Measurements from ENCODE around the gene GIT2. TPM values are rescaled to one million over a fixed set of nuclear protein-coding genes. Genes with fewer than 3 reads are reported as not detected.

The GIT2 gene
- total and polyA plus RNA-seq, 2 of the 13 experiments (the other 11 are each of a cell fraction or from before 2014, with no cell fraction given), result 18.4 to 19.8 TPM

DNA sequence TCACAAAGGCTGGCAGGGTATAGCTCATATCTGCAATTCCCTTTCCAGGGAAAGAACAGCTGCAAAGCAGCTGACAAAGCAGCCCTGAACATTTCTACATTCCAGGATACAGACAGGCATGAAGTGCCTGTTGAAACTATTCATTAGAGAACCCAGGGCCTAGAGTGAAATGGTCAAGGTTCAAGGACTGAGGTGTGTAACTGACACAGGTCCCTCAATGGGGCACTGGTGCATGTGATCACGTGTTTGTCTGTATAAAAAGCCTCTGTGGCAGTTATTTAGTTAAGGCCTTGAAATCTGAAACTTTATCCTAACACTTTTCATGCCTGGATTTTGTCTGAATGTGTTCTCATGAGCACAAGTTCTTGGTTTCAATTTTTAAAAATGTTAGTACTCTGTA is 47.1 kb downstream of the GIT2 start (continued):
- TF ChIP-seq PCBP2 (optimal IDR thresholded peaks at IDR 0.05; ENCODE audit: low read depth, low read length, poor library complexity, severe bottlenecking) (no peak), KMT2B (CRISPR knock-in tag; IDR thresholded peaks at IDR 0.05) (peak; percentile 50; the same call in 1 of the 2 replicates), ZNF616 (CRISPR knock-in tag; IDR thresholded peaks at IDR 0.05; ENCODE audit: low read depth) (no peak), ZNF12 (CRISPR knock-in tag; IDR thresholded peaks at IDR 0.05) (peak; percentile 67; the same call in 1 of the 2 replicates), TCF7 (IDR thresholded peaks at IDR 0.05; ENCODE audit: low read depth) (no peak; the same call in 1 of the 2 replicates), SIN3A (IDR thresholded peaks at IDR 0.05; ENCODE audit: borderline replicate concordance, low read depth, low read length) (peak; percentile 85; the same call in 1 of the 2 replicates), ZNF30 (CRISPR knock-in tag; IDR thresholded peaks at IDR 0.05) (no peak), ZNF543 (CRISPR knock-in tag; IDR thresholded peaks at IDR 0.05) (0 out of 2 replicates have a peak, but pooled peaks have one; percentile 42), FOXP1 (IDR thresholded peaks at IDR 0.05) (no peak), FOXP1 (CRISPR knock-in tag; IDR thresholded peaks at IDR 0.05) (peak; percentile 59; the same call in 1 of the 2 replicates), CBX1 (IDR thresholded peaks at IDR 0.05; ENCODE audit: low read depth) (no peak), ZBTB7B (CRISPR knock-in tag; IDR thresholded peaks at IDR 0.05) (no peak; the same call in 1 of the 2 replicates), PCBP1 (IDR thresholded peaks at IDR 0.05; ENCODE audit: borderline replicate concordance, low read depth, low read length) (no peak), KAT8 (CRISPR knock-in tag; IDR thresholded peaks at IDR 0.05) (peak; percentile 70; the same call in 1 of the 2 replicates), ZBTB21 (CRISPR knock-in tag; IDR thresholded peaks at IDR 0.05) (no peak), ZNF484 (CRISPR knock-in tag; IDR thresholded peaks at IDR 0.05; ENCODE audit: borderline replicate concordance, low read depth) (no peak), RBM22 (optimal IDR thresholded peaks at IDR 0.05; ENCODE audit: low read length) (peak; percentile 48), RAD51 (IDR thresholded peaks at IDR 0.05; ENCODE audit: borderline replicate concordance) (peak; percentile 86), JUN (CRISPR knock-in tag; IDR thresholded peaks at IDR 0.05) (0 out of 2 replicates have a peak, but pooled peaks have one; percentile 10), BCL6 (CRISPR knock-in tag; IDR thresholded peaks at IDR 0.05) (peak; percentile 98)
- TF ChIP-seq, protein P1, sequence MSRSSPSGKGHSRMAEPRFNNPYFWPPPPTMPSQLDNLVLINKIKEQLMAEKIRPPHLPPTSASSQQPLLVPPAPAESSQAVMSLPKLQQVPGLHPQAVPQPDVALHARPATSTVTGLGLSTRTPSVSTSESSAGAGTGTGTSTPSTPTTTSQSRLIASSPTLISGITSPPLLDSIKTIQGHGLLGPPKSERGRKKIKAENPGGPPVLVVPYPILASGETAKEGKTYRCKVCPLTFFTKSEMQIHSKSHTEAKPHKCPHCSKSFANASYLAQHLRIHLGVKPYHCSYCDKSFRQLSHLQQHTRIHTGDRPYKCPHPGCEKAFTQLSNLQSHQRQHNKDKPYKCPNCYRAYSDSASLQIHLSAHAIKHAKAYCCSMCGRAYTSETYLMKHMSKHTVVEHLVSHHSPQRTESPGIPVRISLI (CRISPR knock-in tag; IDR thresholded peaks at IDR 0.05; ENCODE audit: borderline replicate concordance), result peak; percentile 21; the same call in 1 of the 2 replicates
- TF ChIP-seq, protein P2, sequence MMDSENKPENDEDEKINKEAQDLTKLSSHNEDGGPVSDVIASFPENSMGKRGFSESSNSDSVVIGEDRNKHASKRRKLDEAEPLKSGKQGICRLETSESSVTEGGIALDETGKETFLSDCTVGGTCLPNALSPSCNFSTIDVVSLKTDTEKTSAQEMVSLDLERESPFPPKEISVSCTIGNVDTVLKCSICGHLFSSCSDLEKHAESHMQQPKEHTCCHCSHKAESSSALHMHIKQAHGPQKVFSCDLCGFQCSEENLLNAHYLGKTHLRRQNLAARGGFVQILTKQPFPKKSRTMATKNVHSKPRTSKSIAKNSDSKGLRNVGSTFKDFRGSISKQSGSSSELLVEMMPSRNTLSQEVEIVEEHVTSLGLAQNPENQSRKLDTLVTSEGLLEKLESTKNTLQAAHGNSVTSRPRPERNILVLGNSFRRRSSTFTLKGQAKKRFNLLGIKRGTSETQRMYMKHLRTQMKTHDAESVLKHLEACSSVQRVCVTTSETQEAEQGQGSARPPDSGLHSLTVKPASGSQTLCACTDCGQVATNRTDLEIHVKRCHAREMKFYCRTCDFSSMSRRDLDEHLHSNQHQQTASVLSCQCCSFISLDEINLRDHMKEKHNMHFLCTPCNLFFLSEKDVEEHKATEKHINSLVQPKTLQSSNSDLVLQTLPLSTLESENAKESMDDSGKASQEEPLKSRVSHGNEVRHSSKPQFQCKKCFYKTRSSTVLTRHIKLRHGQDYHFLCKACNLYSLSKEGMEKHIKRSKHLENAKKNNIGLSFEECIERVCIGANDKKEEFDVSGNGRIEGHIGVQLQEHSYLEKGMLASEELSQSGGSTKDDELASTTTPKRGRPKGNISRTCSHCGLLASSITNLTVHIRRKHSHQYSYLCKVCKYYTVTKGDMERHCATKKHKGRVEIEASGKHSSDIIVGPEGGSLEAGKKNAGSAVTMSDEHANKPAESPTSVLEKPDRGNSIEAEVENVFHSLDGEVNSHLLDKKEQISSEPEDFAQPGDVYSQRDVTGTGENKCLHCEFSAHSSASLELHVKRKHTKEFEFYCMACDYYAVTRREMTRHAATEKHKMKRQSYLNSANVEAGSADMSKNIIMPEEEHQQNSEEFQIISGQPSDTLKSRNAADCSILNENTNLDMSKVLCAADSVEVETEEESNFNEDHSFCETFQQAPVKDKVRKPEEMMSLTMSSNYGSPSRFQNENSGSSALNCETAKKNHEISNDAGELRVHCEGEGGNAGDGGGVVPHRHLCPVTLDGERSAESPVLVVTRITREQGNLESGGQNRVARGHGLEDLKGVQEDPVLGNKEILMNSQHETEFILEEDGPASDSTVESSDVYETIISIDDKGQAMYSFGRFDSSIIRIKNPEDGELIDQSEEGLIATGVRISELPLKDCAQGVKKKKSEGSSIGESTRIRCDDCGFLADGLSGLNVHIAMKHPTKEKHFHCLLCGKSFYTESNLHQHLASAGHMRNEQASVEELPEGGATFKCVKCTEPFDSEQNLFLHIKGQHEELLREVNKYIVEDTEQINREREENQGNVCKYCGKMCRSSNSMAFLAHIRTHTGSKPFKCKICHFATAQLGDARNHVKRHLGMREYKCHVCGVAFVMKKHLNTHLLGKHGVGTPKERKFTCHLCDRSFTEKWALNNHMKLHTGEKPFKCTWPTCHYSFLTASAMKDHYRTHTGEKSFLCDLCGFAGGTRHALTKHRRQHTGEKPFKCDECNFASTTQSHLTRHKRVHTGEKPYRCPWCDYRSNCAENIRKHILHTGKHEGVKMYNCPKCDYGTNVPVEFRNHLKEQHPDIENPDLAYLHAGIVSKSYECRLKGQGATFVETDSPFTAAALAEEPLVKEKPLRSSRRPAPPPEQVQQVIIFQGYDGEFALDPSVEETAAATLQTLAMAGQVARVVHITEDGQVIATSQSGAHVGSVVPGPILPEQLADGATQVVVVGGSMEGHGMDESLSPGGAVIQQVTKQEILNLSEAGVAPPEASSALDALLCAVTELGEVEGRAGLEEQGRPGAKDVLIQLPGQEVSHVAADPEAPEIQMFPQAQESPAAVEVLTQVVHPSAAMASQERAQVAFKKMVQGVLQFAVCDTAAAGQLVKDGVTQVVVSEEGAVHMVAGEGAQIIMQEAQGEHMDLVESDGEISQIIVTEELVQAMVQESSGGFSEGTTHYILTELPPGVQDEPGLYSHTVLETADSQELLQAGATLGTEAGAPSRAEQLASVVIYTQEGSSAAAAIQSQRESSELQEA (CRISPR knock-in tag; IDR thresholded peaks at IDR 0.05; ENCODE audit: not compliant biosample characterization), result no peak

All from HepG2 (cell line).